ENCODE measurements around the gene PTPRU.

DNA sequence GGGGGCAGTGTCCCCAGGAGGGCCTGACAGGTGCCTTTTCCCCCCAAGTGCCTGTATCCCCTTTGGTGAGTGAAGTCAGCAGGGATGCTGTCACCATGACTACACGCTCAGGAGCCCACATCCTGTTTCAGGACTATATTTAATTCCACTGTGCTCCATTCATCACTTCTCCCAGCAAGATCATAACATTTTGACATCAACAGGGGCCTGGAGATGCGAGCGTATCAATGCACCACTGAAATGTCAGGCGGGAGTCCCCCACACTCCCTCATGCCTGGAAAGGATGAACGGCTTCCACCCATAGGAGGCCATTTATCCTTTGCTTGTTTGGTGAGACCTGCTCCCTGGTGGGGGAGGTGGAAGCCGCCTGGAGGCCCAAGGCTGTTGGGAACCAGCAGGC, 119.1 kb downstream of the PTPRU start:
- TF ChIP-seq POLR2AphosphoS5 (IDR thresholded peaks at IDR 0.05) (no peak), POLR2A (IDR thresholded peaks at IDR 0.05) (no peak)
- TF ChIP-seq, protein P1, sequence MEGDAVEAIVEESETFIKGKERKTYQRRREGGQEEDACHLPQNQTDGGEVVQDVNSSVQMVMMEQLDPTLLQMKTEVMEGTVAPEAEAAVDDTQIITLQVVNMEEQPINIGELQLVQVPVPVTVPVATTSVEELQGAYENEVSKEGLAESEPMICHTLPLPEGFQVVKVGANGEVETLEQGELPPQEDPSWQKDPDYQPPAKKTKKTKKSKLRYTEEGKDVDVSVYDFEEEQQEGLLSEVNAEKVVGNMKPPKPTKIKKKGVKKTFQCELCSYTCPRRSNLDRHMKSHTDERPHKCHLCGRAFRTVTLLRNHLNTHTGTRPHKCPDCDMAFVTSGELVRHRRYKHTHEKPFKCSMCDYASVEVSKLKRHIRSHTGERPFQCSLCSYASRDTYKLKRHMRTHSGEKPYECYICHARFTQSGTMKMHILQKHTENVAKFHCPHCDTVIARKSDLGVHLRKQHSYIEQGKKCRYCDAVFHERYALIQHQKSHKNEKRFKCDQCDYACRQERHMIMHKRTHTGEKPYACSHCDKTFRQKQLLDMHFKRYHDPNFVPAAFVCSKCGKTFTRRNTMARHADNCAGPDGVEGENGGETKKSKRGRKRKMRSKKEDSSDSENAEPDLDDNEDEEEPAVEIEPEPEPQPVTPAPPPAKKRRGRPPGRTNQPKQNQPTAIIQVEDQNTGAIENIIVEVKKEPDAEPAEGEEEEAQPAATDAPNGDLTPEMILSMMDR (IDR thresholded peaks at IDR 0.05): no peak

Data from suprapubic skin (tissue), 4 donors.